Measurements from ENCODE around the gene PALLD. TPM values are rescaled to one million over a fixed set of nuclear protein-coding genes. Genes with fewer than 3 reads are reported as not detected.

PALLD gene
- total RNA-seq, 1 experiment from 2014 or later: 26.7 TPM

DNA sequence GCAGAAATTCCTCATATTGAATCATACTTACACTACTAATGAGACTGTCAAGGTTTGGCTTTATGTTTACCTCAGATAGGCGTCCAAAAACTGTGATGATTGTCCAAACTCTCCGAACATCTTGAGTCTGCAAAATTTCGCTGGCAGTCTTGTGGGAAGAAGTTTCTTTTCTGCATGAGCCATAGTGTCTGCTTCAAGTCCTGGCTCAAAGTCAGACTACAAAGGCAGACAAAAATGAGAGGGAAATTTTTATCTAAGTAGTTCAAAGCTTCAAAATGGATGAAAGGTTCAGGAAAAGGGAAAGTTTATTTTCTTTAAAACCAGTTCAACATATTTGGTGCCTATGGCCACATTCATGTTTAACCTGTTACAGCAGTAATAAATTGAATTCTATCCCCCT lies 40.7 kb downstream of the PALLD start:
- Histone ChIP-seq H2AFZ (ENCODE audit: low read length) (peak overlapping the region; percentile 57), H3K27ac (ENCODE audit: low read length) (peak overlapping the region; percentile 82), H3K36me3 (ENCODE audit: low read depth, low read length) (no peaks in the 10 kb centered on the region), H3F3A (ENCODE audit: low read length, unreplicated experiment) (peaks cover 4% of the 10 kb centered on the region), H3K4me1 (ENCODE audit: insufficient read depth, low read length) (peaks cover 56% of the 10 kb centered on the region), H3K79me2 (ENCODE audit: low read length) (no peaks in the 10 kb centered on the region), H3K9me2 (replicated peaks; ENCODE audit: low read length) (no peaks in the 10 kb centered on the region), H4K20me1 (ENCODE audit: low read length) (no peaks in the 10 kb centered on the region), H3K4me3 (ENCODE audit: low read length) (peak overlapping the region; percentile 33), H3K9me3 (ENCODE audit: low read length) (no peaks in the 10 kb centered on the region), H3K4me2 (ENCODE audit: low read length) (peak overlapping the region; percentile 79), H3K27me3 (ENCODE audit: low read length) (no peaks in the 10 kb centered on the region), H3K9ac (ENCODE audit: low read length) (peak overlapping the region; percentile 27)
- ChIA-PET CTCF (no interaction called here), POLR2A (ENCODE audit: unreplicated experiment) (no interaction called here)
- ATAC-seq (peak; percentile 15), DNase-seq (peak; percentile 50)
- TF ChIP-seq, protein P1, sequence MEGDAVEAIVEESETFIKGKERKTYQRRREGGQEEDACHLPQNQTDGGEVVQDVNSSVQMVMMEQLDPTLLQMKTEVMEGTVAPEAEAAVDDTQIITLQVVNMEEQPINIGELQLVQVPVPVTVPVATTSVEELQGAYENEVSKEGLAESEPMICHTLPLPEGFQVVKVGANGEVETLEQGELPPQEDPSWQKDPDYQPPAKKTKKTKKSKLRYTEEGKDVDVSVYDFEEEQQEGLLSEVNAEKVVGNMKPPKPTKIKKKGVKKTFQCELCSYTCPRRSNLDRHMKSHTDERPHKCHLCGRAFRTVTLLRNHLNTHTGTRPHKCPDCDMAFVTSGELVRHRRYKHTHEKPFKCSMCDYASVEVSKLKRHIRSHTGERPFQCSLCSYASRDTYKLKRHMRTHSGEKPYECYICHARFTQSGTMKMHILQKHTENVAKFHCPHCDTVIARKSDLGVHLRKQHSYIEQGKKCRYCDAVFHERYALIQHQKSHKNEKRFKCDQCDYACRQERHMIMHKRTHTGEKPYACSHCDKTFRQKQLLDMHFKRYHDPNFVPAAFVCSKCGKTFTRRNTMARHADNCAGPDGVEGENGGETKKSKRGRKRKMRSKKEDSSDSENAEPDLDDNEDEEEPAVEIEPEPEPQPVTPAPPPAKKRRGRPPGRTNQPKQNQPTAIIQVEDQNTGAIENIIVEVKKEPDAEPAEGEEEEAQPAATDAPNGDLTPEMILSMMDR (conservative IDR thresholded peaks at IDR 0.05; ENCODE audit: low read depth, low read length): no peak
- TF ChIP-seq EZH2 (IDR thresholded peaks at IDR 0.05; ENCODE audit: low read length, unreplicated experiment) (no peak), EZH2phosphoT487 (IDR thresholded peaks at IDR 0.05; ENCODE audit: borderline replicate concordance, low read length) (no peak)
- BruUV-seq (replicated peaks): no TSS peak
- intact Hi-C loops (cut with micrococcal nuclease): no loop called here

DNA sequence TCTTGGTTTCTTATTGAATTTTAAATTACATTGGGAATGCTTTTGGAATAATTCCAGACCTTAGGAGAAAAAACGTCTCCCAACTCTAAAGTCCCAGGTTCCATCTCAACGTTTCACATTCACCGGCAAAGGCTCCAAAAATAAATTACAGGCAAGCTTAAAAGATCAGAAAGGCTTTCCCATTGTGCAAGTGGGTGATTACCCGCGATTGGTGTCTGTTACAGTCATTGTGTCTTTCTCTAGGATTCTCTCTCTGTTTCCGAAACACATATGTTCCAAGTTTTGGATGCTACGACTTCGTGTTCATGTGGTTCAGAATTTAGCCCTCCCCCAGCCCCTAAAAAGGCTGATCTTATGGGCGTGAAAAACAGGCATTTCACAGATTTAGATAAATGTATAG lies 41.8 kb downstream of the PALLD start:
- Histone ChIP-seq H3K4me3 (ENCODE audit: low read length) (no peak overlapping the region), H3K4me1 (ENCODE audit: insufficient read depth, low read length) (peaks cover 56% of the 10 kb centered on the region), H3K27ac (ENCODE audit: low read length) (peak overlapping the region; percentile 30; the same call in 1 of the 2 replicates), H3K79me2 (ENCODE audit: low read length) (no peaks in the 10 kb centered on the region), H3K9me2 (replicated peaks; ENCODE audit: low read length) (no peaks in the 10 kb centered on the region), H3K9ac (ENCODE audit: low read length) (no peak overlapping the region), H4K20me1 (ENCODE audit: low read length) (no peaks in the 10 kb centered on the region), H3K9me3 (ENCODE audit: low read length) (no peaks in the 10 kb centered on the region), H3F3A (ENCODE audit: low read length, unreplicated experiment) (peaks cover 4% of the 10 kb centered on the region), H3K36me3 (ENCODE audit: low read depth, low read length) (no peaks in the 10 kb centered on the region), H3K4me2 (ENCODE audit: low read length) (peak overlapping the region; percentile 56), H3K27me3 (ENCODE audit: low read length) (no peaks in the 10 kb centered on the region), H2AFZ (ENCODE audit: low read length) (no peak overlapping the region)
- no peak for DNase-seq
- intact Hi-C loops (cut with micrococcal nuclease): no loop called here
- POLR2A ChIA-PET (ENCODE audit: unreplicated experiment): no interaction called here
- no TSS peak for BruUV-seq (replicated peaks)
- TF ChIP-seq EZH2phosphoT487 (IDR thresholded peaks at IDR 0.05; ENCODE audit: borderline replicate concordance, low read length): no peak
- no peak for TF ChIP-seq EZH2 (IDR thresholded peaks at IDR 0.05; ENCODE audit: low read length, unreplicated experiment)
- TF ChIP-seq, protein P1 (conservative IDR thresholded peaks at IDR 0.05; ENCODE audit: low read depth, low read length): no peak
- no peak for ATAC-seq
- CTCF ChIA-PET: no interaction called here

- no peaks in the 10 kb centered on the region for H3K9me2 ChIP-seq (replicated peaks; ENCODE audit: low read length)
- peak overlapping the region; percentile 46 for H3K4me2 ChIP-seq (ENCODE audit: low read length)
- no peak for TF ChIP-seq EZH2phosphoT487 (IDR thresholded peaks at IDR 0.05; ENCODE audit: borderline replicate concordance, low read length)
- no peak for TF ChIP-seq EZH2 (IDR thresholded peaks at IDR 0.05; ENCODE audit: low read length, unreplicated experiment)
- TF ChIP-seq, protein P1 (conservative IDR thresholded peaks at IDR 0.05; ENCODE audit: low read depth, low read length): no peak
- peak overlapping the region; percentile 84 for H3K27ac ChIP-seq (ENCODE audit: low read length)
- no peak for DNase-seq
- no peaks in the 10 kb centered on the region for H4K20me1 ChIP-seq (ENCODE audit: low read length)
- peaks cover 52% of the 10 kb centered on the region for H3K4me1 ChIP-seq (ENCODE audit: insufficient read depth, low read length)
- no peaks in the 10 kb centered on the region for H3K9me3 ChIP-seq (ENCODE audit: low read length)
- ATAC-seq: no peak
- H3K9ac ChIP-seq (ENCODE audit: low read length): peak overlapping the region; percentile 64
- no TSS peak for BruUV-seq (replicated peaks)
- H3F3A ChIP-seq (ENCODE audit: low read length, unreplicated experiment): peaks cover 4% of the 10 kb centered on the region
- no peak overlapping the region for H3K4me3 ChIP-seq (ENCODE audit: low read length)
- peak overlapping the region; percentile 11; the same call in 1 of the 2 replicates for H2AFZ ChIP-seq (ENCODE audit: low read length)
- no peaks in the 10 kb centered on the region for H3K27me3 ChIP-seq (ENCODE audit: low read length)
- no peaks in the 10 kb centered on the region for H3K36me3 ChIP-seq (ENCODE audit: low read depth, low read length)
- intact Hi-C loops (cut with micrococcal nuclease): loop anchor here (5.0 kb wide), 1 partner anchor 47 kb away; no protein-coding TSS in a partner anchor
- CTCF ChIA-PET: no interaction called here
- POLR2A ChIA-PET (ENCODE audit: unreplicated experiment): interaction anchor here (0.6 kb wide), 1 partner anchor 109 kb away, joined by 4 read pairs; no protein-coding TSS in a partner anchor
- no peaks in the 10 kb centered on the region for H3K79me2 ChIP-seq (ENCODE audit: low read length)
Measured at GRCh38 chr4:168540086-168540485, 43.2 kb downstream of the PALLD start.
